Natural killer cell (primary cell): ENCODE data around the gene EFCAB7. TPM values are rescaled to one million over a fixed set of nuclear protein-coding genes. Genes with fewer than 3 reads are reported as not detected.
A peak's percentile ranks its signal among the peaks of the same experiment; 100 is the strongest.

Experiments
- ATAC-seq, 3 donors: fragments of 150-1000 bp in 2 of 3; fragments of 200-7000 bp in 1 of 3; cut with Tn5 transposase; 1 replicate in 1 of 3; 2 replicates in 2 of 3; pipeline ENCODE4 v1.10.0; 2021; ENCODE audit warnings: mild to moderate bottlenecking in 2 of 3, moderate library complexity in 2 of 3
- DNase-seq, 2 donors: peaks; one replicate each; pipeline versions ENCODE4 v3.0.0 to v3.0.0-alpha.2; 2013 to 2021; ENCODE audit warnings: mixed read lengths in 1 of 2
- H3K27ac ChIP-seq: one replicate; pipeline ENCODE4 v1.5.1; 2013; ENCODE audit warnings: mild to moderate bottlenecking, low read length
- H3K27me3 ChIP-seq: one replicate; pipeline ENCODE4 v1.6.1; 2013; ENCODE audit warnings: low read length; ENCODE audit not compliant: control insufficient read depth, insufficient read depth
- H3K36me3 ChIP-seq: one replicate; pipeline ENCODE4 v1.6.1; 2013; ENCODE audit warnings: low read length; ENCODE audit not compliant: control insufficient read depth, insufficient read depth
- H3K4me1 ChIP-seq: one replicate; pipeline ENCODE4 v1.6.1; 2013; ENCODE audit warnings: low read length; ENCODE audit not compliant: control insufficient read depth, insufficient read depth
- H3K4me3 ChIP-seq: one replicate; pipeline ENCODE4 v1.5.1; 2013; ENCODE audit warnings: low read length
- H3K9me3 ChIP-seq: one replicate; pipeline ENCODE4 v1.6.1; 2013; ENCODE audit warnings: low read length; ENCODE audit not compliant: control insufficient read depth, insufficient read depth
- H3K27ac Mint-ChIP-seq, 2 donors: one replicate each; pipeline ENCODE4 v1.8.0; 2022; ENCODE audit warnings: mild to moderate bottlenecking in 2 of 2, mixed read lengths in 2 of 2, moderate library complexity in 1 of 2
- H3K27me3 Mint-ChIP-seq, 2 donors: one replicate each; pipeline ENCODE4 v1.8.0; 2022; ENCODE audit warnings: low read depth in 2 of 2, mixed read lengths in 2 of 2
- H3K36me3 Mint-ChIP-seq: one replicate; pipeline ENCODE4 v1.8.0; 2022; ENCODE audit warnings: mixed read lengths
- H3K4me1 Mint-ChIP-seq, 2 donors: one replicate each; pipeline ENCODE4 v1.8.0; 2022; ENCODE audit warnings: mixed read lengths in 2 of 2
- H3K4me3 Mint-ChIP-seq: one replicate; pipeline ENCODE4 v1.8.0; 2022; ENCODE audit warnings: mild to moderate bottlenecking, moderate library complexity, mixed read lengths
- H3K9me3 Mint-ChIP-seq, 2 donors: one replicate each; pipeline ENCODE4 v1.8.0; 2022; ENCODE audit warnings: mixed read lengths in 2 of 2
- CTCF ChIP-seq: fragments of 200-600 bp; IDR thresholded peaks from one replicate; pipeline ENCODE4 v1.8.0; 2022; ENCODE audit warnings: antibody characterized with exemption
- WGBS: methylation state at CpG from one replicate; pipeline ENCODE4 v1.1.7; 2013; ENCODE audit warnings: missing lambda C conversion rate; ENCODE audit not compliant: insufficient coverage; 5-methylcytosine and 5-hydroxymethylcytosine counted together
- intact Hi-C: fragments of 100-400 bp; cut with micrococcal nuclease; formaldehyde crosslinking; loops from one replicate; pipeline ENCODE4 v1.14.2; 2022
- total RNA-seq, 4 donors: library from RNA; stranded (reverse); fragments of 120-200 nt in 1 of 4; gene quantifications; one replicate each; pipeline versions ENCODE4 v1.2.3 to v1.2.4, GENCODE V29; 2013 to 2022

EFCAB7 gene, protein sequence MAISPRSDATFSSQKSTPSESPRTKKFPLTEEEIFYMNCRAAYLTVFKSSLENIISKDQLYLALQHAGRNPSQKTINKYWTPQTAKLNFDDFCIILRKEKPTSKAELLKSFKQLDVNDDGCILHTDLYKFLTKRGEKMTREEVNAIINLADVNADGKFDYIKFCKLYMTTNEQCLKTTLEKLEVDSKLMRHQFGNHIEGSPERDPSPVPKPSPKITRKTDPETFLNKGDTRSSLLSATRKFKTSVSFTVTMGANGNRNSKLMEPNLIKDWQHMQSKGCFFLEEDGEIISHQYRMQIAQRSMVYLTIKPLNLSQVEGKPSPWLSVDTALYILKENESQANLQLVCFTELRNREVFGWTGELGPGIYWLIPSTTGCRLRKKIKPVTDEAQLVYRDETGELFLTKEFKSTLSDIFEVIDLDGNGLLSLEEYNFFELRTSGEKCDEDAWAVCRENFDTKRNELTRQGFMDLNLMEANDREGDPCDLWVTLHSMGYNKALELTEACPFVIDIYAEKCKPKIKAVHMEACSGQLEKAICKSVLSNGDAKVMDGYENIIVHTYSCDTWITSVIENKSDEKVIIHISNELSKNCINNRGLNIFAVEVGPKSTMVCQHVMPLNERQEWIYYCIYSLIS
- total RNA-seq: 1 to 10 TPM; 5.4 to 7.5 (median 6.0) TPM
- 12.3 TPM for total RNA-seq (2013)

DNA sequence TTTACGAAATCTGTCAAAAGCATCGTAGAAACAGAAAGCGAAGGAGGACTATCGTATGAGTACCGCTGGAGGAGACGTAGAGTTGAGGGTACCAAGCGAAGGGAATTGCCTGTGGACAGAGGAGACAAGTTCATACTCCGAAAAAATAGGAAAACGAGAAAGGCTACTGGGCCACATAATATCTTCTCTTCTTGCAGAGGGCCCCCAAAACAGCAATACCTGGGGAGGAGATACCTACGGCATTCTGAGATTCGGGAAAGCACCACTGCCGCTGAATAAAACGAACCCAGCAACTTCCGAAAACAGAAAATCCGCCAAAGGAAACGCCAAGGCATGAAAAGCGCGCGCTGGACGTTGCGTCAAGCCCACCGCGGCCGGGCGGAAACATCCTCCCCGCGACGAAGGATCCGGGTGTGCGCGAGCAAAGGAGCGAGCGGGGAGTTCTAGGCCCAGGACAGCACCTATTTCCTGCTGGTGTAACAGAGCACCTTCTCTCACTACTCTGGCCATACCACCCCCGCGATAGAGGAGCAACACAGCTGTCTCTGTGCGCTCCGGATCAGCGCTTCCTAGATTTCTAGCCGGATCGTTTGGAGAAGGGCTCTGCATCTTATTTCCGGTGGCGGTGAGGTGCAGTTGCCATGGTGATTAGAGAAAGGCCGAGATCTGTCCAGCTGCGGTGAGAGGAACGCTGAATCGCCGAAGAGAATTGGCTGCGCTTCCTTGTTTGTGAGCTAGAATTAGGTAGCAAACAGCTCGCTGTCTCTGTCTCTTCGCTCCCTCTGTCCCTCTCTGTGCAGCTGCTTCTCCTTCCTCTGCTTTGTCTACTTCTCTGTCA, at the start of gene EFCAB7, which contains the start of gene ITGB3BP:
Gene EFCAB7, plus strand, starts transcription at position 635 of the 838 bp plus-strand sequence. CDS start 2,048 bp downstream, outside the sequence.
Gene ITGB3BP, minus strand, starts transcription at position 335 of the 838 bp plus-strand sequence. Its CDS starts 92 bp downstream, at position 243.
- DNase-seq: peak; percentile 75 to 91
- Mint-ChIP-seq H3K4me3 (peak within 1 kb of the TSS; percentile 96), H3K27me3 (no peaks in the 10 kb centered on the region), H3K27ac (peak within 1 kb of the TSS; percentile 96 to 97), H3K36me3 (no peaks in the 10 kb centered on the region), H3K9me3 (no peaks in the 10 kb centered on the region), H3K4me1 (peaks cover 19 to 25% of the 10 kb centered on the region in 2 donors)
- no peaks in the 10 kb centered on the region for H3K9me3 ChIP-seq
- intact Hi-C loops: loop anchor here (2.0 kb wide), 2 partner anchors 70 to 156 kb away; partner anchors contain the start of genes ALG6 and PGM1
- peak within 1 kb of the TSS; percentile 68 for H3K4me3 ChIP-seq
- H3K27ac ChIP-seq: peak within 1 kb of the TSS; percentile 86
- WGBS: under 1% methylated on average over 50 of the region's 50 CpGs
- no peak for TF ChIP-seq CTCF
- no peaks in the 10 kb centered on the region for H3K27me3 ChIP-seq
- H3K4me1 ChIP-seq: peaks cover 6% of the 10 kb centered on the region
- no peaks in the 10 kb centered on the region for H3K36me3 ChIP-seq
- peak; percentile 83 to 87 (median 84) for ATAC-seq

DNA sequence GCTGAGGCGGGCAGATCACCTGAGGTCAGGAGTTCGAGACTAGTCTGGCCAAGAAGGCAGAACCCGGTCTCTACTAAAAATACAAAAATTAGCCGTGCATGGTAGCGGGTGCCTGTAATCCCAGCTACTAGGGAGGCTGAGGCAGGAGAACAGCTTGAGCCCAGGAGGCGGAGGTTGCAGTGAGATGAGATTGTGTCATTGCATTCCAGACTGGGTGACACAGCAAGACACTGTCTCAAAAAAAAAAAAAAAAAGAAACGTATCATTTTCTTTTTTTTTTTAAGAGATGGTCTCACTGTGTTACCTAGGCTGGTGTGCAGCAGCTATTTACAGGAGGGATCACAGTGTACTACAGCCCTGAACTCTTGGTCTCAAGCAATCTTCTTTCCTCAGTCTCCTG, 47.6 kb upstream of the EFCAB7 start:
- H3K4me1 Mint-ChIP-seq: no peaks in the 10 kb centered on the region
- H3K36me3 Mint-ChIP-seq: no peaks in the 10 kb centered on the region
- H3K9me3 Mint-ChIP-seq: no peaks in the 10 kb centered on the region
- no peak for DNase-seq
- H3K27ac ChIP-seq: no peak overlapping the region
- ATAC-seq: no peak
- intact Hi-C loops: no loop called here
- no peak for TF ChIP-seq CTCF
- no peak overlapping the region for H3K4me3 Mint-ChIP-seq
- H3K4me3 ChIP-seq: no peak overlapping the region
- H3K36me3 ChIP-seq: peaks cover 2% of the 10 kb centered on the region
- no peaks in the 10 kb centered on the region for H3K27me3 ChIP-seq
- H3K27ac Mint-ChIP-seq: no peak overlapping the region
- no peaks in the 10 kb centered on the region for H3K27me3 Mint-ChIP-seq
- no peaks in the 10 kb centered on the region for H3K4me1 ChIP-seq
- no peaks in the 10 kb centered on the region for H3K9me3 ChIP-seq
- WGBS: over 99% methylated on average over 7 of the region's 7 CpGs

- H3K9me3 Mint-ChIP-seq: no peaks in the 10 kb centered on the region
- no peaks in the 10 kb centered on the region for H3K36me3 Mint-ChIP-seq
- H3K4me1 Mint-ChIP-seq: no peaks in the 10 kb centered on the region
- no peaks in the 10 kb centered on the region for H3K4me1 ChIP-seq
- H3K4me3 ChIP-seq: no peak overlapping the region
- DNase-seq (no peak), ATAC-seq (no peak)
- no peaks in the 10 kb centered on the region for H3K27me3 ChIP-seq
- no peak overlapping the region for H3K4me3 Mint-ChIP-seq
- intact Hi-C loops: no loop called here
- WGBS: 100% methylated on average over 1 of the region's 1 CpG
- no peak for TF ChIP-seq CTCF
- H3K27me3 Mint-ChIP-seq: no peaks in the 10 kb centered on the region
- no peak overlapping the region for H3K27ac ChIP-seq
- H3K9me3 ChIP-seq: no peaks in the 10 kb centered on the region
- no peak overlapping the region for H3K27ac Mint-ChIP-seq
- peaks cover 2% of the 10 kb centered on the region for H3K36me3 ChIP-seq
These were observed 43.3 kb upstream of the EFCAB7 start for GRCh38 chr1:63480057-63480456.
